Loucy (cell line): ENCODE results near the gene PSAPL1.

Experiments
- EZH2phosphoT487 ChIP-seq: fragments of 200-600 bp; IDR thresholded peaks from 2 replicates; pipeline ENCODE4 v1.6.1; 2018; ENCODE audit warnings: antibody characterized with exemption, mild to moderate bottlenecking, moderate library complexity, borderline replicate concordance
- TF ChIP-seq, protein P1 (sequence below): fragments of 200-600 bp; sonication (generic); conservative IDR thresholded peaks from 2 replicates; pipeline ENCODE4 v1.5.1; 2014; ENCODE audit warnings: mild to moderate bottlenecking, antibody characterized with exemption, low read length

GRCh38 chr4:7450775-7451433 is 16.2 kb upstream of the PSAPL1 start:
- TF ChIP-seq, protein P1, sequence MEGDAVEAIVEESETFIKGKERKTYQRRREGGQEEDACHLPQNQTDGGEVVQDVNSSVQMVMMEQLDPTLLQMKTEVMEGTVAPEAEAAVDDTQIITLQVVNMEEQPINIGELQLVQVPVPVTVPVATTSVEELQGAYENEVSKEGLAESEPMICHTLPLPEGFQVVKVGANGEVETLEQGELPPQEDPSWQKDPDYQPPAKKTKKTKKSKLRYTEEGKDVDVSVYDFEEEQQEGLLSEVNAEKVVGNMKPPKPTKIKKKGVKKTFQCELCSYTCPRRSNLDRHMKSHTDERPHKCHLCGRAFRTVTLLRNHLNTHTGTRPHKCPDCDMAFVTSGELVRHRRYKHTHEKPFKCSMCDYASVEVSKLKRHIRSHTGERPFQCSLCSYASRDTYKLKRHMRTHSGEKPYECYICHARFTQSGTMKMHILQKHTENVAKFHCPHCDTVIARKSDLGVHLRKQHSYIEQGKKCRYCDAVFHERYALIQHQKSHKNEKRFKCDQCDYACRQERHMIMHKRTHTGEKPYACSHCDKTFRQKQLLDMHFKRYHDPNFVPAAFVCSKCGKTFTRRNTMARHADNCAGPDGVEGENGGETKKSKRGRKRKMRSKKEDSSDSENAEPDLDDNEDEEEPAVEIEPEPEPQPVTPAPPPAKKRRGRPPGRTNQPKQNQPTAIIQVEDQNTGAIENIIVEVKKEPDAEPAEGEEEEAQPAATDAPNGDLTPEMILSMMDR: no peak
- no peak for TF ChIP-seq EZH2phosphoT487
